Fibroblast of mammary gland (primary cell): ENCODE measurements around the gene HORMAD2.

Experiments used
- DNase-seq: peaks from one replicate; pipeline ENCODE4 v3.0.0-alpha.2; 2010; ENCODE audit warnings: low read depth
- H3K4me3 ChIP-seq: 2 replicates; pipeline ENCODE4 v1.5.1; 2011; ENCODE audit warnings: low read depth, mild to moderate bottlenecking, low read length, moderate library complexity; ENCODE audit not compliant: control insufficient read depth
- CTCF ChIP-seq: conservative IDR thresholded peaks from 2 replicates; pipeline ENCODE4 v1.5.1; 2011; ENCODE audit warnings: low read depth, low read length, inconsistent platforms; ENCODE audit not compliant: control insufficient read depth, insufficient read depth

HORMAD2 gene

GRCh38 chr22:30132290-30132996, 52.2 kb downstream of the HORMAD2 start:
- TF ChIP-seq CTCF: no peak
- DNase-seq: no peak
- H3K4me3 ChIP-seq: no peak overlapping the region

GRCh38 chr22:30140414-30140813, 60.1 kb downstream of the HORMAD2 start:
- DNase-seq: no peak
- no peak overlapping the region for H3K4me3 ChIP-seq
- no peak for TF ChIP-seq CTCF

GRCh38 chr22:30143265-30143664, 63.0 kb downstream of the HORMAD2 start:
- TF ChIP-seq CTCF: no peak
- H3K4me3 ChIP-seq: no peak overlapping the region
- DNase-seq: no peak

GRCh38 chr22:30144391-30144790, 64.1 kb downstream of the HORMAD2 start:
- DNase-seq: no peak
- TF ChIP-seq CTCF: no peak
- H3K4me3 ChIP-seq: no peak overlapping the region

- H3K4me3 ChIP-seq: no peak overlapping the region
- no peak for DNase-seq
- TF ChIP-seq CTCF: no peak
These were observed 69.9 kb downstream of the HORMAD2 start for GRCh38 chr22:30150212-30150611.

- no peak for DNase-seq
- H3K4me3 ChIP-seq: no peak overlapping the region
These were observed 78.0 kb downstream of the HORMAD2 start for GRCh38 chr22:30158277-30158676.

More at GRCh38 chr22:30158277-30158676, 78.0 kb downstream of the HORMAD2 start:
- no peak for TF ChIP-seq CTCF
